Upper lobe of left lung (tissue), 4 donors: ENCODE measurements around the gene STAG1.

Experiments used
- EP300 ChIP-seq, 4 donors: sonication (generic); formaldehyde crosslinking; IDR thresholded peaks; one replicate each; pipeline ENCODE4 v1.5.1; 2017; ENCODE audit warnings: antibody characterized with exemption in 4 of 4, control low read depth in 2 of 4
- POLR2A ChIP-seq, 4 donors: fragments of 450-650 bp; IDR thresholded peaks; one replicate each; pipeline ENCODE4 v1.5.1; 2016 to 2017; ENCODE audit warnings: antibody characterized with exemption in 4 of 4, mild to moderate bottlenecking in 2 of 4
- POLR2AphosphoS5 ChIP-seq, 2 donors: sonication (generic); formaldehyde crosslinking; IDR thresholded peaks; one replicate each; pipeline ENCODE4 v1.5.1; 2017; ENCODE audit warnings: antibody characterized with exemption in 2 of 2
- TF ChIP-seq, protein P1 (sequence below), 6 experiments: fragments of 450-650 bp in 4 of 6; fragments of 200-600 bp in 2 of 6; sonication (generic) in 2 of 6; IDR thresholded peaks; one replicate each; pipeline ENCODE4 v1.5.1; 2016 to 2019; ENCODE audit warnings: antibody characterized with exemption in 6 of 6

DNA sequence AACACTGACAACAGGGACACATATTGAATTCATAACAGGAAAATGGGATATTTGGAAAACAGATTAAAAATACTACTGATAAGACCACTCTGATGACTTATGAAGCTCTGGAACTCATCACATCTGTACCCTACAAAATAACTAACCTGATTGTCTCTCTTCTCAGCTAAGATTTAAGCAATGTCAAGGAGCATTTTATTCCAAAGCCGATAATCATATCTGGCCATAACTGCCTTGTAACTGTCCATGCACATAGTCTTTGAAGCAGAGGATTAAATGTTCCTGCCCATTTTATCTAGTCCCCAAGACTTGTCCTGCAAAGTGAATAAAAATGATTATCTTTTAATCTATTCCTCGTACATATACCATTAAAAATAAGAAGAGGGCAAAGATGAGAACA, 234.1 kb downstream of the STAG1 start:
- TF ChIP-seq, protein P1, sequence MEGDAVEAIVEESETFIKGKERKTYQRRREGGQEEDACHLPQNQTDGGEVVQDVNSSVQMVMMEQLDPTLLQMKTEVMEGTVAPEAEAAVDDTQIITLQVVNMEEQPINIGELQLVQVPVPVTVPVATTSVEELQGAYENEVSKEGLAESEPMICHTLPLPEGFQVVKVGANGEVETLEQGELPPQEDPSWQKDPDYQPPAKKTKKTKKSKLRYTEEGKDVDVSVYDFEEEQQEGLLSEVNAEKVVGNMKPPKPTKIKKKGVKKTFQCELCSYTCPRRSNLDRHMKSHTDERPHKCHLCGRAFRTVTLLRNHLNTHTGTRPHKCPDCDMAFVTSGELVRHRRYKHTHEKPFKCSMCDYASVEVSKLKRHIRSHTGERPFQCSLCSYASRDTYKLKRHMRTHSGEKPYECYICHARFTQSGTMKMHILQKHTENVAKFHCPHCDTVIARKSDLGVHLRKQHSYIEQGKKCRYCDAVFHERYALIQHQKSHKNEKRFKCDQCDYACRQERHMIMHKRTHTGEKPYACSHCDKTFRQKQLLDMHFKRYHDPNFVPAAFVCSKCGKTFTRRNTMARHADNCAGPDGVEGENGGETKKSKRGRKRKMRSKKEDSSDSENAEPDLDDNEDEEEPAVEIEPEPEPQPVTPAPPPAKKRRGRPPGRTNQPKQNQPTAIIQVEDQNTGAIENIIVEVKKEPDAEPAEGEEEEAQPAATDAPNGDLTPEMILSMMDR (IDR thresholded peaks at IDR 0.05), result no peak
- TF ChIP-seq POLR2AphosphoS5 (IDR thresholded peaks at IDR 0.05), result no peak
- TF ChIP-seq POLR2A (IDR thresholded peaks at IDR 0.05), result no peak
- no peak for TF ChIP-seq EP300 (IDR thresholded peaks at IDR 0.05)
